Retinal pigment epithelial cell (primary cell): ENCODE results near the gene RASGEF1C.

Source experiments
- DNase-seq: peaks from one replicate; pipeline ENCODE4 v3.0.0-alpha.2; 2010; ENCODE audit warnings: low read depth
- H3K4me3 ChIP-seq: 2 replicates; pipeline ENCODE4 v1.5.1; 2011; ENCODE audit warnings: mild to moderate bottlenecking, low read length, control low read depth, moderate library complexity
- TF ChIP-seq, protein P1 (sequence below): conservative IDR thresholded peaks from 2 replicates; pipeline ENCODE4 v1.5.1; 2011; ENCODE audit warnings: low read depth, low read length, control low read depth, inconsistent platforms

The RASGEF1C gene

GRCh38 chr5:180053061-180053602 lies 155.9 kb downstream of the RASGEF1C start:
- TF ChIP-seq, protein P1, sequence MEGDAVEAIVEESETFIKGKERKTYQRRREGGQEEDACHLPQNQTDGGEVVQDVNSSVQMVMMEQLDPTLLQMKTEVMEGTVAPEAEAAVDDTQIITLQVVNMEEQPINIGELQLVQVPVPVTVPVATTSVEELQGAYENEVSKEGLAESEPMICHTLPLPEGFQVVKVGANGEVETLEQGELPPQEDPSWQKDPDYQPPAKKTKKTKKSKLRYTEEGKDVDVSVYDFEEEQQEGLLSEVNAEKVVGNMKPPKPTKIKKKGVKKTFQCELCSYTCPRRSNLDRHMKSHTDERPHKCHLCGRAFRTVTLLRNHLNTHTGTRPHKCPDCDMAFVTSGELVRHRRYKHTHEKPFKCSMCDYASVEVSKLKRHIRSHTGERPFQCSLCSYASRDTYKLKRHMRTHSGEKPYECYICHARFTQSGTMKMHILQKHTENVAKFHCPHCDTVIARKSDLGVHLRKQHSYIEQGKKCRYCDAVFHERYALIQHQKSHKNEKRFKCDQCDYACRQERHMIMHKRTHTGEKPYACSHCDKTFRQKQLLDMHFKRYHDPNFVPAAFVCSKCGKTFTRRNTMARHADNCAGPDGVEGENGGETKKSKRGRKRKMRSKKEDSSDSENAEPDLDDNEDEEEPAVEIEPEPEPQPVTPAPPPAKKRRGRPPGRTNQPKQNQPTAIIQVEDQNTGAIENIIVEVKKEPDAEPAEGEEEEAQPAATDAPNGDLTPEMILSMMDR: no peak
- DNase-seq: no peak
- no peak overlapping the region for H3K4me3 ChIP-seq

GRCh38 chr5:180052211-180052818 lies 156.7 kb downstream of the RASGEF1C start:
- TF ChIP-seq, protein P1: no peak
- DNase-seq: no peak
- H3K4me3 ChIP-seq: no peak overlapping the region
